22Rv1 (cell line): ENCODE results near the gene ZCCHC7.

ENCODE experiments used
- H3K27ac ChIP-seq: fragments of 450-650 bp; 2 replicates; pipeline ENCODE4 v1.5.1; 2017
- ZFX ChIP-seq: fragments of 450-650 bp; IDR thresholded peaks from 2 replicates; pipeline ENCODE4 v1.6.1; 2017; ENCODE audit warnings: antibody characterized with exemption, borderline replicate concordance
- TF ChIP-seq, protein P1 (sequence below): fragments of 450-650 bp; IDR thresholded peaks from 2 replicates; pipeline ENCODE4 v1.5.1; 2017; ENCODE audit warnings: mild to moderate bottlenecking

Gene ZCCHC7

DNA sequence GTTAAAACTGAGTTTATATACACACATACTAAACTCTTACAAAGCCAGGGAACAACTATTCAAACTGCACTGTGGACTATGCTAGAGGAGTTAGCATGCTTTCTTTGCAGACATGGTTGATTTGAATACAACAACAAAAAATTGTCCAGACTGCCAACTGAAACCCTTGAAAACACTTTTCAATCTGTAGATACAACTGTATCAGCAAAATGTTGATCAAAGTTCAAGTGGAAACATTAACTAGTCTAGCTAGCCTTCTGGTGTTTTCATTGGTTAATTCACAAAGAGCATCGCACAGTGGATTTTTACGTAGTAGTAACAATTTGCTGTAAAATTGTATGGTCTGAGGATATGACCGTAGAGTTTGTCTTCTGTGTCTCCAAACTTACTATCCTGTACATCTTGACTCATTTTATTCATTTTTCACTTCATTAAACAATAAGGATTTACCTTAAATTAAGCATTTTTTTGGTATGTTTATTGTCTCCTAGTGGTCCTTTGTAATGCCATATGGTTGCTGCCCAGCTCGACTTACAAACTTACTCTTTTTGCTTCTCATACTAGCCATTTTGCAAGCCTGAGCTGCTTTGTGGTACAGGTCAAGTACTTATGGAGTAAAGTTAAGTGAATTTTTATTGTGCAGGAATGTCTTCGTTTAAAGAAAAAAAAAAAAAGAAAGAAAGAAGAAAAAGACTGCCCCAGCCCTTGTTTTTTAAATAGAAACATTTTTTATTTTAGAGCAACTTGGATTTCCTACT, 123.4 kb downstream of the ZCCHC7 start:
- H3K27ac ChIP-seq, result no peak overlapping the region
- TF ChIP-seq ZFX, result no peak
- TF ChIP-seq, protein P1, sequence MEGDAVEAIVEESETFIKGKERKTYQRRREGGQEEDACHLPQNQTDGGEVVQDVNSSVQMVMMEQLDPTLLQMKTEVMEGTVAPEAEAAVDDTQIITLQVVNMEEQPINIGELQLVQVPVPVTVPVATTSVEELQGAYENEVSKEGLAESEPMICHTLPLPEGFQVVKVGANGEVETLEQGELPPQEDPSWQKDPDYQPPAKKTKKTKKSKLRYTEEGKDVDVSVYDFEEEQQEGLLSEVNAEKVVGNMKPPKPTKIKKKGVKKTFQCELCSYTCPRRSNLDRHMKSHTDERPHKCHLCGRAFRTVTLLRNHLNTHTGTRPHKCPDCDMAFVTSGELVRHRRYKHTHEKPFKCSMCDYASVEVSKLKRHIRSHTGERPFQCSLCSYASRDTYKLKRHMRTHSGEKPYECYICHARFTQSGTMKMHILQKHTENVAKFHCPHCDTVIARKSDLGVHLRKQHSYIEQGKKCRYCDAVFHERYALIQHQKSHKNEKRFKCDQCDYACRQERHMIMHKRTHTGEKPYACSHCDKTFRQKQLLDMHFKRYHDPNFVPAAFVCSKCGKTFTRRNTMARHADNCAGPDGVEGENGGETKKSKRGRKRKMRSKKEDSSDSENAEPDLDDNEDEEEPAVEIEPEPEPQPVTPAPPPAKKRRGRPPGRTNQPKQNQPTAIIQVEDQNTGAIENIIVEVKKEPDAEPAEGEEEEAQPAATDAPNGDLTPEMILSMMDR, result no peak

DNA sequence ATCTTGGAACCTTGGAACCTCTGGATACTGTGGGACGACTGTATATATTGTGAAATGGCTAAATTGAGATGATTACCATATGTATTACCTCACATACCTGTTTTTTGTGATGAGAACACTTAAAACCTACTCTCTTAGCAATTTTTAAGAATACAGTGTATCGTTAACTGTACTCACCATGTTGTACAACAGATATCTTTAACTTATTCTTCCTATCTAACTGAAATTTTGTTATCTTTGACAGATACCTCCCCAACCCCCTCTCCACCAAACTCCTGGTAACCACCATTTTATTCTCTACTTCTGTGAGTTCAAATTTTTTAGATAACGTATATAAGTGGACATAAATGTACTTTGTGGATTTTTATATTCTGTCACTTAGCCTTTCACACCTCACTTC, 126.5 kb downstream of the ZCCHC7 start:
- no peak overlapping the region for H3K27ac ChIP-seq
- TF ChIP-seq, protein P1, result no peak
- no peak for TF ChIP-seq ZFX

DNA sequence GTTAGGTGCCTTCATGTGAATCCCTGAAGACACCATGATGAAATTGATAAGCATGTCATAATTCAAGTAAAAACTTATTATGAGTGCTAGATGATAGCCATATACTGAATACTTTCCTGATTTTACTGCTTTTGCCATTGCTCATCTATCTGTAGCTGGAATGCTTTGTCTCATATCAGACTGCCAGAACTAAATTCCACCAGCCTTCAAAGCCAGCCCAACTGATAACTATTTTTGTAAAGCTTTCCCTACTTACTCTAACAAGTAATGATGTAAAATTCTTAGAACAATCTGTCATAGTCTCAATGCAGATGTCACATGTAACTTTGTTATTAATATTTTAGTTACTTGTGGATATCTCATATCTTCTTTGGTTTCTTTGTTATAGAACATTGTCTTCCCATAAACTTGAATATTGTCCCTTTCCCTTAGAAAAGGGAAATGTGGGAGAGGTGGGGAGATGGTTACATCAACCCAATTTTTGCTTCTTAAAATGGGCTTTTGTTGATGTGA, 128.3 kb downstream of the ZCCHC7 start:
- TF ChIP-seq, protein P1, result no peak
- no peak for TF ChIP-seq ZFX
- H3K27ac ChIP-seq, result no peak overlapping the region

DNA sequence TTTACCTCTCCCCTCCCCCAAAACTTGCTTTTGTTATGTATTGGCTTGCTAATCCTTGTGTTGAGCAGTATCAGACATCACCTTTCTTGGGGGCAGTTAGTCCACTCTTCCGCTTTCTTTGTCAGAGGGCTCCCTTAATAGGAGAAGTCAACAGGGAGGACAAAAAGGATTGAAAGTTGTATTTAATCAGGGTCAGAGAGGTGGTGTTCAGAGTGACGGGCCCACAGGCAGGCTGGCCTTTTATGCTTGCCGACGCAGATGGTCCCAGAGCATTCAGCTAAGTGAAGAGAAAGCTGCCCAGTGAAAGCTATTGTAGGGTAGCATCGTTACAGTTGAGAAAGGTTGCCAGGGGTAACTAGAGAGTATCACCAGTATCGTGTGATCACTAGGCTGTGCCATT, 131.1 kb downstream of the ZCCHC7 start:
- no peak overlapping the region for H3K27ac ChIP-seq
- TF ChIP-seq, protein P1, result no peak
- TF ChIP-seq ZFX, result no peak

DNA sequence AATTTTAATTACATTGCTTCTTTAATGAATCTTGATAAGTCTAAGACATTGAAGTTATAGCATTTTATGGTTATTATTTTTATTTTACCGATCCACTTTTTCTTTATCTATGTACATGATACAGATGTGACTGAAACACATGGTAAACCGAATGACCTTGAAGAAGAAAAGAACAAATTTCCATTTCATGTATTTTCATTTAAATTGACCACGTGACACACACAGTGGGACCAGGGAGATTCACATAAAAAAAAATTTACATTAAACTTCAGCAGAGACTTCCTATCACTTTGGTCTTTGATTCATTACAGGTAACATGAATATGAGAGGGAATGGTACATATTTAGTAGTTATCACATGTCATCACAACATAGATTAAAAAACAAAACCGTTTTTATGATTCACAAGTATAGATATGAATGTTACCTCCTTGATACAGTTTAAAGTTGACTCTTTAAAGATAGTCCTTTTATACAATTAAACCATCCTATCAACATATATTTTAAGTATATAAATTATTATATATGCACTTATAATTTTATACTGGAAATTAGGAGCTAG, 133.1 kb downstream of the ZCCHC7 start:
- H3K27ac ChIP-seq, result no peak overlapping the region
- TF ChIP-seq, protein P1, result no peak
- TF ChIP-seq ZFX, result no peak

DNA sequence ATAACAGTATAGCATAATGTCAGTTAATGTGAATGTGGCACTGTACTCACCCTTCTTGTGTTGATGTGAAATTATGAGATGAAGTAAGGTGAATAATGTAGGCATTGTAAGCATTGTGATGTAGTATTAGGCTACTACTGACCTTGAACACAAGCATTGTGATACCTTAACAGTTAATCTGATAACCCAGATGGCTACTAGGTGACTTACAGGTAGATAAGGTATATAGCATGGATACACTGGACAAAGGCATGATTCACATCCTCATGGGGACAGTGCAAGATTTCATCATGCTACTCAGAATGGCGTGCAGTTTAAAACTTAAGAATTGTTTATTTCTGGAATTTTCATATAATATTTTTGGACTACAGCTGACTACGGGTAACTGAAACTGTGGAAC, 134.8 kb downstream of the ZCCHC7 start:
- TF ChIP-seq, protein P1, result no peak
- TF ChIP-seq ZFX, result no peak
- no peak overlapping the region for H3K27ac ChIP-seq

DNA sequence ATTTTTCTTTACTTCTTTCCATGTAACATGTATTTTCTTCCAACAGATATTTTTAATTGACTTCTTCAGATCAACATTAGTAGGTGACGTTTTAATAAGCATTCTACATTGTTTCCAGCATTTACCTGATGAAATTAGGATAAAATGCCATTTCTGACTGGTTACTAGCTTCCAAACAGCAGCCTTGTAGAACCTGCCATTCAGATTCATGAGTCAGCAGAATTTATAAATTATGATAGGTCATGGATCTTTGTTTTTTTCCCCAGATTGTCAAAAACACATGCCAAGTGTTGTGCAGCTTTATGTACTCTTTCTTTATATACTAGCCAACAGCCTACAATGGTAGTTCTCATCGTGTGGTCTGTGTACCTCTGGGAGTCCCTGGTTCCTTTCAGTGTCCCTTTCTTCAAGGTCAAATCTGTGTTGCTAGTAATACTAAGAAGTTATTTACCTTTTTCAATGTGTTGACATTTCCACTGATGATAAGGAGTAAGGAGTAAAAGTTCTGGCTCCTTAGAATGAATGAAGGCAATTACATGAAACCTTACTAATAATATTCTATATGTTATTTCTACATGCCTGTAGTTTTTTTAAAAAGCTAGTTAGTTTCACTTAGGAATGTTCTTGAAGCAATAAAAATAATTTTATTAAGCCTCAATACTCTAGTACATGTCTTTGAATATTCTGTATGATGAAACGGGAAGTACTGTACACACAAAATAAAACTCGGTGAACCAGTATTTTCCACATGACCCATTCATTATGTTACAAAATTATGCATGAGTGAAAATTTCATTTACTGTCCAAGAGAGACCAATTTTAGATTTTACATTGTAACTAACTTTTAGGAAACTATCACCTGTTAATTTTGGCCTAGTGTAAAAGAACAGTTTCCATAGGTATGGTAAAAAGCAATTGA, 135.8 kb downstream of the ZCCHC7 start:
- H3K27ac ChIP-seq, result no peak overlapping the region
- TF ChIP-seq, protein P1, result no peak
- no peak for TF ChIP-seq ZFX
